Right lobe of liver (tissue), 4 donors: ENCODE measurements around the gene RB1.
"Not testable (repeated sequence)": the region's sequence is repeated elsewhere in the genome, so short reads cannot be mapped to it uniquely, and the experiment has no call there.

Experiments used
- POLR2A ChIP-seq: fragments of 450-650 bp; IDR thresholded peaks from one replicate; pipeline ENCODE4 v1.6.1; 2017; ENCODE audit warnings: antibody characterized with exemption, mild to moderate bottlenecking
- TF ChIP-seq, protein P1 (sequence below), 4 donors: fragments of 200-600 bp in 3 of 4; fragments of 450-650 bp in 1 of 4; IDR thresholded peaks; one replicate each; pipeline versions ENCODE4 v1.5.1 to v1.8.0; 2016 to 2022; ENCODE audit warnings: antibody characterized with exemption in 4 of 4, mild to moderate bottlenecking in 2 of 4
- donor health status: DM: no; HTN: no; CAD: no.
- donor health status: DM: no; HTN: no; CAD: no.
- donor health status: DM: no; HTN: yes; CAD: no.

DNA sequence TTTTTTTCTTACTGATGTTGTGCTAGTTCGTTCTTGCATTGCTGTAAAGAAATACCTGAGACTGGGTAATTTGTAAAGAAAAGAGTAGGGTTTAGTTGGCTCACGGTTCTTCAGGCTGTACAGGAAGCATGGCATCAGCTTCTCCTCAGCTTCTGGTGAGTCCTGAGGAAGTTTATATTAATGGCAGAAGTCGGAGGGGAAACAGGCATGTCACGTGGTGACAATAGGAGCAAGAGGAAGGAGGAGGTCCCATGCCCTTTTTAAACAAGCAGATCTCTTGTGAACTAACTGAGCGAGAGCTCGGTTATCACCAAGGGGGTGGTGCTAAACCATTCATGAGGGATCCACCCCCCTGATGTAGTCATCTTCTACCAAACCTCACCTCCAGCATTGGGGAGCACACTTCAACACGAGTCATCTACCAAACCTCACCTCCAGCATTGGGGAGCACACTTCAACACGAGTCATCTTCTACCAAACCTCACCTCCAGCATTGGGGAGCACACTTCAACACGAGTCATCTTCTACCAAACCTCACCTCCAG lies 123.3 kb downstream of the RB1 start:
- TF ChIP-seq, protein P1, sequence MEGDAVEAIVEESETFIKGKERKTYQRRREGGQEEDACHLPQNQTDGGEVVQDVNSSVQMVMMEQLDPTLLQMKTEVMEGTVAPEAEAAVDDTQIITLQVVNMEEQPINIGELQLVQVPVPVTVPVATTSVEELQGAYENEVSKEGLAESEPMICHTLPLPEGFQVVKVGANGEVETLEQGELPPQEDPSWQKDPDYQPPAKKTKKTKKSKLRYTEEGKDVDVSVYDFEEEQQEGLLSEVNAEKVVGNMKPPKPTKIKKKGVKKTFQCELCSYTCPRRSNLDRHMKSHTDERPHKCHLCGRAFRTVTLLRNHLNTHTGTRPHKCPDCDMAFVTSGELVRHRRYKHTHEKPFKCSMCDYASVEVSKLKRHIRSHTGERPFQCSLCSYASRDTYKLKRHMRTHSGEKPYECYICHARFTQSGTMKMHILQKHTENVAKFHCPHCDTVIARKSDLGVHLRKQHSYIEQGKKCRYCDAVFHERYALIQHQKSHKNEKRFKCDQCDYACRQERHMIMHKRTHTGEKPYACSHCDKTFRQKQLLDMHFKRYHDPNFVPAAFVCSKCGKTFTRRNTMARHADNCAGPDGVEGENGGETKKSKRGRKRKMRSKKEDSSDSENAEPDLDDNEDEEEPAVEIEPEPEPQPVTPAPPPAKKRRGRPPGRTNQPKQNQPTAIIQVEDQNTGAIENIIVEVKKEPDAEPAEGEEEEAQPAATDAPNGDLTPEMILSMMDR (IDR thresholded peaks at IDR 0.05) = not testable (repeated sequence)
- TF ChIP-seq POLR2A = not testable (repeated sequence)
